Erythroblast (primary cell): Measurements from ENCODE around the gene RAB11FIP2.

ENCODE experiments used
- DNase-seq, 2 experiments: peaks; one replicate each; lab custom pipeline; 2025; lab: John Stamatoyannopoulos, UW
- GATA1 ChIP-seq: IDR thresholded peaks from 2 replicates; pipeline ENCODE4 v1.6.1; 2011; ENCODE audit warnings: low read depth, mild to moderate bottlenecking, control low read depth, low read length, moderate library complexity
- POLR2A ChIP-seq: IDR thresholded peaks from 2 replicates; pipeline ENCODE4 v1.6.1; 2011; ENCODE audit warnings: mild to moderate bottlenecking, low read length

Gene RAB11FIP2

GRCh38 chr10:117956972-117957371 is 89.8 kb downstream of the RAB11FIP2 start:
- no peak for DNase-seq

GRCh38 chr10:117955176-117955575 is 91.6 kb downstream of the RAB11FIP2 start:
- DNase-seq: no peak
- TF ChIP-seq POLR2A (no peak), GATA1 (no peak)

More at GRCh38 chr10:117956972-117957371, 89.8 kb downstream of the RAB11FIP2 start:
- TF ChIP-seq GATA1 (no peak), POLR2A (no peak)
